Testis (tissue), 3 donors: ENCODE measurements around the gene VWF. TPM values are rescaled to one million over a fixed set of nuclear protein-coding genes. Genes with fewer than 3 reads are reported as not detected.

Source experiments
- DNase-seq: peaks from one replicate; pipeline ENCODE4 v3.0.0-alpha.2; 2019
- H3K27ac ChIP-seq, 2 donors: fragments of 200-600 bp; sonication (generic); one replicate each; pipeline ENCODE4 v1.5.1; 2019
- H3K27me3 ChIP-seq: fragments of 200-600 bp; sonication (generic); one replicate; pipeline ENCODE4 v1.5.1; 2019
- H3K36me3 ChIP-seq: fragments of 200-600 bp; sonication (generic); one replicate; pipeline ENCODE4 v1.5.1; 2017; ENCODE audit warnings: low read depth; ENCODE audit errors: missing control alignments
- H3K4me1 ChIP-seq: fragments of 200-600 bp; sonication (generic); one replicate; pipeline ENCODE4 v1.5.1; 2019
- H3K4me3 ChIP-seq, 2 donors: fragments of 200-600 bp; sonication (generic); one replicate each; pipeline ENCODE4 v1.5.1; 2017 to 2019
- H3K9me3 ChIP-seq: fragments of 200-600 bp; sonication (generic); one replicate; pipeline ENCODE4 v1.5.1; 2017
- CTCF ChIP-seq, 3 experiments: fragments of 450-650 bp in 2 of 3; fragments of 200-600 bp in 1 of 3; sonication (generic) in 1 of 3; IDR thresholded peaks; one replicate each; pipeline ENCODE4 v1.5.1; 2016 to 2019; ENCODE audit warnings: antibody characterized with exemption in 3 of 3, mild to moderate bottlenecking in 2 of 3, moderate library complexity in 1 of 3
- POLR2A ChIP-seq: fragments of 450-650 bp; IDR thresholded peaks from one replicate; pipeline ENCODE4 v1.6.1; 2017; ENCODE audit warnings: antibody characterized with exemption, mild to moderate bottlenecking, moderate library complexity
- WGBS, 2 donors: methylation state at CpG; one replicate each; pipeline ENCODE4 v1.1.5; 2018; 5-methylcytosine and 5-hydroxymethylcytosine counted together
- intact Hi-C: fragments of 100-400 bp; cut with DNase I; formaldehyde crosslinking; loops from one replicate; pipeline ENCODE4 v1.15.1; 2023; ENCODE audit warnings: low total_unique reads
- polyA plus RNA-seq: library from polyadenylated mRNA; stranded (reverse); fragments of 350-450 nt; fragmentation: Illumina TruSeq; extraction: RNeasy Lipid Tissue Mini Kit (QIAGEN cat#74804); gene quantifications from one replicate; pipeline ENCODE4 v1.2.3, GENCODE V29; 2014; ENCODE audit warnings: low read depth, low replicate concordance; ENCODE audit not compliant: insufficient read depth
- total RNA-seq, 2 donors: library from RNA; depleted of rRNA; stranded (reverse); fragments of >200 nt; gene quantifications; one replicate each; pipeline ENCODE4 v1.2.3, GENCODE V29; 2016

Gene VWF
- total and polyA plus RNA-seq, 3 donors from 2014 or later, result 68.3 to 86.2 (median 83.7) TPM

- Histone ChIP-seq H3K27me3 (no peaks in the 10 kb centered on the region), H3K36me3 (no peaks in the 10 kb centered on the region), H3K9me3 (no peaks in the 10 kb centered on the region), H3K4me1 (no peaks in the 10 kb centered on the region), H3K4me3 (no peak overlapping the region), H3K27ac (no peak overlapping the region)
- WGBS, 2 donors, result 89 to 91% methylated on average over 5 of the region's 5 CpGs
- no peak for TF ChIP-seq POLR2A
- TF ChIP-seq CTCF (IDR thresholded peaks at IDR 0.05), result no peak
- intact Hi-C loops, result no loop called here
- no peak for DNase-seq
Observed at GRCh38 chr12:5969974-5970690, 154.3 kb downstream of the VWF start.

GRCh38 chr12:5969156-5969973 is 155.1 kb downstream of the VWF start:
- Histone ChIP-seq H3K4me3 (no peak overlapping the region), H3K9me3 (no peaks in the 10 kb centered on the region), H3K27me3 (no peaks in the 10 kb centered on the region), H3K4me1 (no peaks in the 10 kb centered on the region), H3K36me3 (no peaks in the 10 kb centered on the region), H3K27ac (no peak overlapping the region)
- 72 to 82% methylated on average over 9 to 17 of the region's 17 CpGs for WGBS, 2 donors
- TF ChIP-seq POLR2A, result no peak
- no peak for TF ChIP-seq CTCF (IDR thresholded peaks at IDR 0.05)
- intact Hi-C loops, result no loop called here
- no peak for DNase-seq

GRCh38 chr12:5967645-5968415 is 156.6 kb downstream of the VWF start:
- WGBS, 2 donors, result 90 to 92% methylated on average over 14 to 17 of the region's 17 CpGs
- H3K36me3 ChIP-seq, result no peaks in the 10 kb centered on the region

DNA sequence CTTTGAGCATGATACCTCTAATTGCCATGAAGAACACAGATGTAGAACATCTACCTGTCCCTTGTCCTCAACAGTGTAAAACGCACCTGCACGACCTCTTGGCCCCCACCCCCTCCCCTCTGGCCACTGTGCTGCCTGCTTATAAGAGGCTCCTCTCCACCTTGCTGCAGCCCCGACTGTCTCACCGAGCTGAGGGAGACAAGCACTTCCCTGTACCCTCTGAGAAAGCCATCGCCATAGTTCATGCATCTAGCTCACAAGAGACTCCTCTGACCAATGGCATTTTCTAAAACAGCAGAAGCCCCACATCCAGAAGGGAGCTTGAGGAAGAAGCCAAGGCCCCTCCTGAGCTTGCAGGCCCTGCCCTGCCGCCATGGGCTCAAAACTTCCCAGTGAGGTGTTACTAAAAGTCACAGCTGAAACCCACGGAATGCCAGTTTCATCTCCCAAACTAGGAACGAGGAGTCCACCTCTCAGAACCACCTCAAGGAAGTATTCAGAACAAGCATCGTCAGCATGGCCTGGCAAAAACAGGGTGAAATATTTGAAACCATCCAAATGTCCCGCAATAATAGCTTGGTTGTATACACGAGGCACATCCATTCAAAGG is 157.9 kb downstream of the VWF start:
- TF ChIP-seq CTCF (IDR thresholded peaks at IDR 0.05), result no peak
- TF ChIP-seq POLR2A, result no peak
- intact Hi-C loops, result no loop called here
- 83 to 87% methylated on average over 11 of the region's 11 CpGs for WGBS, 2 donors
- H3K36me3 ChIP-seq, result no peaks in the 10 kb centered on the region
- no peaks in the 10 kb centered on the region for H3K9me3 ChIP-seq
- H3K4me1 ChIP-seq, result no peaks in the 10 kb centered on the region
- H3K27me3 ChIP-seq, result no peaks in the 10 kb centered on the region
- no peak for DNase-seq
- no peak overlapping the region for H3K27ac ChIP-seq
- H3K4me3 ChIP-seq, result no peak overlapping the region

More at GRCh38 chr12:5967645-5968415, 156.6 kb downstream of the VWF start:
- TF ChIP-seq CTCF (IDR thresholded peaks at IDR 0.05) (no peak), POLR2A (no peak)
- Histone ChIP-seq H3K27me3 (no peaks in the 10 kb centered on the region), H3K9me3 (no peaks in the 10 kb centered on the region), H3K4me3 (no peak overlapping the region), H3K4me1 (no peaks in the 10 kb centered on the region), H3K27ac (no peak overlapping the region)
- intact Hi-C loops, result no loop called here
- no peak for DNase-seq
